Mesothelial cell of epicardium (in vitro differentiated cells): Measurements from ENCODE around the gene WNT3. TPM values are rescaled to one million over a fixed set of nuclear protein-coding genes. Genes with fewer than 3 reads are reported as not detected.

Experiments used
- DNase-seq, 2 experiments: peaks; one replicate each; pipeline ENCODE4 v3.0.0; 2021; ENCODE audit warnings: low spot score in 2 of 2; ENCODE audit not compliant: unreplicated experiment in 2 of 2
- H3K27ac Mint-ChIP-seq: 2 replicates; pipeline ENCODE4 v1.8.0; 2021; ENCODE audit warnings: mixed read lengths
- H3K27me3 Mint-ChIP-seq: 2 replicates; pipeline ENCODE4 v1.8.0; 2021; ENCODE audit warnings: low read depth, mixed read lengths
- H3K36me3 Mint-ChIP-seq: 2 replicates; pipeline ENCODE4 v1.8.0; 2021; ENCODE audit warnings: mixed read lengths
- H3K4me1 Mint-ChIP-seq: 2 replicates; pipeline ENCODE4 v1.8.0; 2021; ENCODE audit warnings: mixed read lengths
- H3K4me3 Mint-ChIP-seq: 2 replicates; pipeline ENCODE4 v1.8.0; 2021; ENCODE audit warnings: mild to moderate bottlenecking, moderate library complexity, mixed read lengths
- H3K9me3 Mint-ChIP-seq: 2 replicates; pipeline ENCODE4 v1.8.0; 2021; ENCODE audit warnings: mixed read lengths
- CTCF ChIP-seq: fragments of 200-600 bp; sonication (generic); IDR thresholded peaks from one replicate; pipeline ENCODE4 v1.5.0; 2021; ENCODE audit warnings: antibody characterized with exemption; ENCODE audit not compliant: unreplicated experiment
- total RNA-seq: library from RNA; stranded (reverse); gene quantifications from 3 replicates; pipeline ENCODE4 v1.2.1, GENCODE V29; 2021

WNT3 gene
- total RNA-seq, 1 donor from 2014 or later = 65.7 TPM

GRCh38 chr17:46730679-46731078 is 87.8 kb downstream of the WNT3 start:
- no peaks in the 10 kb centered on the region for H3K27me3 Mint-ChIP-seq
- no peak overlapping the region for H3K4me3 Mint-ChIP-seq
- DNase-seq = no peak
- TF ChIP-seq CTCF = no peak
- H3K27ac Mint-ChIP-seq = no peak overlapping the region
- H3K4me1 Mint-ChIP-seq = peaks cover 51% of the 10 kb centered on the region
- H3K36me3 Mint-ChIP-seq = peaks cover 4% of the 10 kb centered on the region
- H3K9me3 Mint-ChIP-seq = no peaks in the 10 kb centered on the region

- Mint-ChIP-seq H3K9me3 (no peaks in the 10 kb centered on the region), H3K36me3 (peaks cover 4% of the 10 kb centered on the region), H3K27ac (no peak overlapping the region), H3K27me3 (no peaks in the 10 kb centered on the region), H3K4me3 (no peak overlapping the region), H3K4me1 (peaks cover 51% of the 10 kb centered on the region)
- DNase-seq = no peak
- no peak for TF ChIP-seq CTCF
Observed at GRCh38 chr17:46730026-46730425, 88.5 kb downstream of the WNT3 start.

GRCh38 chr17:46727572-46728348 is 90.7 kb downstream of the WNT3 start:
- no peak overlapping the region for H3K4me3 Mint-ChIP-seq
- peaks cover 38% of the 10 kb centered on the region for H3K4me1 Mint-ChIP-seq
- TF ChIP-seq CTCF = no peak
- peak overlapping the region; percentile 66 for H3K27ac Mint-ChIP-seq
- no peak for DNase-seq
- H3K9me3 Mint-ChIP-seq = no peaks in the 10 kb centered on the region
- peaks cover 6% of the 10 kb centered on the region for H3K36me3 Mint-ChIP-seq
- no peaks in the 10 kb centered on the region for H3K27me3 Mint-ChIP-seq

- no peak for DNase-seq
- Mint-ChIP-seq H3K27me3 (no peaks in the 10 kb centered on the region), H3K36me3 (peaks cover 6% of the 10 kb centered on the region), H3K9me3 (no peaks in the 10 kb centered on the region), H3K4me1 (peaks cover 29% of the 10 kb centered on the region), H3K4me3 (no peak overlapping the region), H3K27ac (peak overlapping the region; percentile 65)
- TF ChIP-seq CTCF = no peak
Observed at GRCh38 chr17:46726206-46726605, 92.3 kb downstream of the WNT3 start.

- Mint-ChIP-seq H3K9me3 (no peaks in the 10 kb centered on the region), H3K27me3 (no peaks in the 10 kb centered on the region), H3K36me3 (peaks cover 2% of the 10 kb centered on the region), H3K4me1 (peaks cover 35% of the 10 kb centered on the region), H3K4me3 (no peak overlapping the region), H3K27ac (peak overlapping the region; percentile 39)
- TF ChIP-seq CTCF = no peak
- DNase-seq = no peak
Observed at GRCh38 chr17:46722662-46723285, 95.7 kb downstream of the WNT3 start.
